Measurements from ENCODE around the gene CSE1L.
"Not testable (repeated sequence)": the region's sequence is repeated elsewhere in the genome, so short reads cannot be mapped to it uniquely, and the experiment has no call there.

CSE1L gene

DNA sequence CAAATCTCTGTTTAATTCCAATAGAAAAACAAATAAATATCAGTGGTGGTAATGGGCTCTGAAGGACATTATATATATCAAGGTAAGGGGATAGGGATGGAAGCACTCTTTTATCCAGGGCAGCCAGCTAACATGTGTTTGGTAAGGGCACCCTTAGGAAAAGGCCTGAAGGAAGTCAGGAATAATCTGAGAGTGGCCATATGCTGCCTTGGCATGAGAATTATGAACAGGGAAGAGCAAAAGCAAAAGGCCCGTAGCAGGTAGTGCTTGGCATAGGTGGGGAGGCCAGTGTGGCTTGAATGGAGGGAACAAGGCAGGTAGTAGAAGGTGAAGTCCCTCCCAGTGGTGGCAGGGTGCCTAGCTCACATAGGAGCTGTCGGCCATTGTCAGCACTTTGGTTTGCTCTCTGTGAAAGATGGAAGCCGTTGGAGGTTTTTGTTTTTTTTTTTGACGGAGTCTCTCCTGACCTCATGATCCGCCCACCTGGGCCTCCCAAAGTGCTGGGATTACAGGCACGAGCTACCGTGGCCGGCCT, 39.6 kb upstream of the CSE1L start:
- H3K4me3 ChIP-seq (ENCODE audit: insufficient read depth in 1 of 2, low read depth in 1 of 2, low read length in 2 of 2), result no peak overlapping the region
- no peak overlapping the region for H3K18ac ChIP-seq (ENCODE audit: low read depth in 1 of 2, low read length in 2 of 2)
- H2AFZ ChIP-seq (ENCODE audit: low read depth, low read length), result no peak overlapping the region
- H4K91ac ChIP-seq (ENCODE audit: low read length), result no peak overlapping the region
- H2AK5ac ChIP-seq (ENCODE audit: low read length, severe bottlenecking), result no peak overlapping the region
- no peak overlapping the region for H3K27ac ChIP-seq (ENCODE audit: low read length, poor library complexity, severe bottlenecking)
- H3K27me3 ChIP-seq (ENCODE audit: control insufficient read depth in 1 of 2, insufficient read depth in 1 of 2, low read length in 2 of 2), result no peaks in the 10 kb centered on the region
- no peak overlapping the region for H3K9ac ChIP-seq (ENCODE audit: low read length)
- no peaks in the 10 kb centered on the region for H3K4me1 ChIP-seq (ENCODE audit: control insufficient read depth, insufficient read depth, low read depth, low read length)
- H3K4me2 ChIP-seq (ENCODE audit: low read length, poor library complexity, severe bottlenecking), result no peak overlapping the region
- H2BK12ac ChIP-seq (ENCODE audit: low read length in 2 of 2), result no peak overlapping the region
- no peak overlapping the region for H2BK15ac ChIP-seq (ENCODE audit: low read depth, poor library complexity, severe bottlenecking)
- no peak overlapping the region for H2BK5ac ChIP-seq (ENCODE audit: low read depth, low read length, poor library complexity, severe bottlenecking)
- H3K14ac ChIP-seq (ENCODE audit: low read length in 2 of 2), result no peak overlapping the region
- H3K23ac ChIP-seq (ENCODE audit: low read length in 2 of 2), result no peak overlapping the region
- H4K8ac ChIP-seq (ENCODE audit: low read length), result no peak overlapping the region
- H3K4ac ChIP-seq (ENCODE audit: low read depth in 1 of 2, low read length in 2 of 2), result no peak overlapping the region
- 98% methylated on average over 8 of the region's 8 CpGs for WGBS
- H3K9me3 ChIP-seq (ENCODE audit: control insufficient read depth, low read length), result no peaks in the 10 kb centered on the region
- peaks cover 5% of the 10 kb centered on the region for H3K79me1 ChIP-seq (replicated peaks; ENCODE audit: low read length, poor library complexity, severe bottlenecking)
- no peak for DNase-seq
- H2BK120ac ChIP-seq (ENCODE audit: low read depth, low read length), result no peak overlapping the region
- peaks cover 21 to 76% of the 10 kb centered on the region in 2 experiments for H3K36me3 ChIP-seq (ENCODE audit: control insufficient read depth in 1 of 2, insufficient read depth in 2 of 2, low read depth in 1 of 2, low read length in 2 of 2)

- no peak overlapping the region for H3K4ac ChIP-seq (ENCODE audit: low read depth in 1 of 2, low read length in 2 of 2)
- H2BK120ac ChIP-seq (ENCODE audit: low read depth, low read length), result no peak overlapping the region
- H3K9ac ChIP-seq (ENCODE audit: low read length), result no peak overlapping the region
- no peak overlapping the region for H2AK5ac ChIP-seq (ENCODE audit: low read length, severe bottlenecking)
- H3K4me1 ChIP-seq (ENCODE audit: control insufficient read depth, insufficient read depth, low read depth, low read length), result no peaks in the 10 kb centered on the region
- H2BK12ac ChIP-seq (ENCODE audit: low read length in 2 of 2), result no peak overlapping the region
- H3K18ac ChIP-seq (ENCODE audit: low read depth in 1 of 2, low read length in 2 of 2), result no peak overlapping the region
- DNase-seq, result no peak
- H2BK5ac ChIP-seq (ENCODE audit: low read depth, low read length, poor library complexity, severe bottlenecking), result no peak overlapping the region
- no peak overlapping the region for H2AFZ ChIP-seq (ENCODE audit: low read depth, low read length)
- H3K27ac ChIP-seq (ENCODE audit: low read length, poor library complexity, severe bottlenecking), result no peak overlapping the region
- H4K8ac ChIP-seq (ENCODE audit: low read length), result no peak overlapping the region
- no peaks in the 10 kb centered on the region for H3K9me3 ChIP-seq (ENCODE audit: control insufficient read depth, low read length)
- peaks cover 10% of the 10 kb centered on the region for H3K79me1 ChIP-seq (replicated peaks; ENCODE audit: low read length, poor library complexity, severe bottlenecking)
- WGBS, result 99% methylated on average over 12 of the region's 12 CpGs
- no peaks in the 10 kb centered on the region for H3K27me3 ChIP-seq (ENCODE audit: control insufficient read depth in 1 of 2, insufficient read depth in 1 of 2, low read length in 2 of 2)
- H2BK15ac ChIP-seq (ENCODE audit: low read depth, poor library complexity, severe bottlenecking), result no peak overlapping the region
- no peak overlapping the region for H4K91ac ChIP-seq (ENCODE audit: low read length)
- H3K4me2 ChIP-seq (ENCODE audit: low read length, poor library complexity, severe bottlenecking), result no peak overlapping the region
- H3K36me3 ChIP-seq (ENCODE audit: control insufficient read depth in 1 of 2, insufficient read depth in 2 of 2, low read depth in 1 of 2, low read length in 2 of 2), result peaks cover 26 to 92% of the 10 kb centered on the region in 2 experiments
- no peak overlapping the region for H3K23ac ChIP-seq (ENCODE audit: low read length in 2 of 2)
- H3K4me3 ChIP-seq (ENCODE audit: insufficient read depth in 1 of 2, low read depth in 1 of 2, low read length in 2 of 2), result no peak overlapping the region
- no peak overlapping the region for H3K14ac ChIP-seq (ENCODE audit: low read length in 2 of 2)
Observed at GRCh38 chr20:49009899-49010631, 36.0 kb upstream of the CSE1L start.

- H3K4ac ChIP-seq (ENCODE audit: low read depth in 1 of 2, low read length in 2 of 2), result no peak overlapping the region
- no peaks in the 10 kb centered on the region for H3K27me3 ChIP-seq (ENCODE audit: control insufficient read depth in 1 of 2, insufficient read depth in 1 of 2, low read length in 2 of 2)
- H3K36me3 ChIP-seq (ENCODE audit: control insufficient read depth in 1 of 2, insufficient read depth in 2 of 2, low read depth in 1 of 2, low read length in 2 of 2), result peaks cover 46 to 88% of the 10 kb centered on the region in 2 experiments
- no peak overlapping the region for H2AFZ ChIP-seq (ENCODE audit: low read depth, low read length)
- H3K4me1 ChIP-seq (ENCODE audit: control insufficient read depth, insufficient read depth, low read depth, low read length), result no peaks in the 10 kb centered on the region
- no peak overlapping the region for H2BK5ac ChIP-seq (ENCODE audit: low read depth, low read length, poor library complexity, severe bottlenecking)
- no peak overlapping the region for H2BK12ac ChIP-seq (ENCODE audit: low read length in 2 of 2)
- no peak overlapping the region for H2AK5ac ChIP-seq (ENCODE audit: low read length, severe bottlenecking)
- no peak overlapping the region for H3K14ac ChIP-seq (ENCODE audit: low read length in 2 of 2)
- H3K4me3 ChIP-seq (ENCODE audit: insufficient read depth in 1 of 2, low read depth in 1 of 2, low read length in 2 of 2), result no peak overlapping the region
- no peak overlapping the region for H3K27ac ChIP-seq (ENCODE audit: low read length, poor library complexity, severe bottlenecking)
- no peak overlapping the region for H4K91ac ChIP-seq (ENCODE audit: low read length)
- H4K8ac ChIP-seq (ENCODE audit: low read length), result no peak overlapping the region
- DNase-seq, result no peak
- H2BK120ac ChIP-seq (ENCODE audit: low read depth, low read length), result no peak overlapping the region
- H3K9me3 ChIP-seq (ENCODE audit: control insufficient read depth, low read length), result no peaks in the 10 kb centered on the region
- no peak overlapping the region for H3K18ac ChIP-seq (ENCODE audit: low read depth in 1 of 2, low read length in 2 of 2)
- H3K4me2 ChIP-seq (ENCODE audit: low read length, poor library complexity, severe bottlenecking), result no peak overlapping the region
- H2BK15ac ChIP-seq (ENCODE audit: low read depth, poor library complexity, severe bottlenecking), result no peak overlapping the region
- WGBS, result 95% methylated on average over 4 of the region's 5 CpGs
- H3K9ac ChIP-seq (ENCODE audit: low read length), result no peak overlapping the region
- H3K79me1 ChIP-seq (replicated peaks; ENCODE audit: low read length, poor library complexity, severe bottlenecking), result peaks cover 11% of the 10 kb centered on the region
- no peak overlapping the region for H3K23ac ChIP-seq (ENCODE audit: low read length in 2 of 2)
Observed at GRCh38 chr20:49024220-49024619, 21.9 kb upstream of the CSE1L start.

DNA sequence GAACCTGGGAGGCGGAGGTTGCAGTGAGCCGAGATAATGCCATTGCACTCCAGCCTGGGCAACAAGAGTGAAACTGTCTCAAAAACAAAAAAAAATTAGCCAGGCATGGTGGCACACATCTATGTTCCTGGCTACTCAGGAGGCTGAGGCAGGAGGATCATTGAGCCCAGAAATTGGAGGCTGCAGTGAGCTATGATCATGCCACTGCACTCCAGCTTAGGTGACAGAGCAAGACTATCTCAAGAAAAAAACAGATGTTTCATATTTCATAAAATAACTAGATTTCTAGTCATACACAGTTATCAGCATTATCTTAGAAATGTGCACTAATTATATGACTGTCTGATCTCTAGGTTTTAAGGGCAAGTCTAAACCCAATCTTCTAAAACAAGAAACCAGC, 17.9 kb upstream of the CSE1L start:
- not testable (repeated sequence) for H4K8ac ChIP-seq (ENCODE audit: low read length); H3K9ac ChIP-seq (ENCODE audit: low read length); H4K91ac ChIP-seq (ENCODE audit: low read length); H2BK15ac ChIP-seq (ENCODE audit: low read depth, poor library complexity, severe bottlenecking); H3K4me3 ChIP-seq (ENCODE audit: insufficient read depth in 1 of 2, low read depth in 1 of 2, low read length in 2 of 2); H3K9me3 ChIP-seq (ENCODE audit: control insufficient read depth, low read length); H3K23ac ChIP-seq (ENCODE audit: low read length in 2 of 2); H3K14ac ChIP-seq (ENCODE audit: low read length in 2 of 2); H2BK12ac ChIP-seq (ENCODE audit: low read length in 2 of 2); H3K18ac ChIP-seq (ENCODE audit: low read depth in 1 of 2, low read length in 2 of 2); H2BK120ac ChIP-seq (ENCODE audit: low read depth, low read length); H3K27ac ChIP-seq (ENCODE audit: low read length, poor library complexity, severe bottlenecking); DNase-seq; H2AFZ ChIP-seq (ENCODE audit: low read depth, low read length); H2AK5ac ChIP-seq (ENCODE audit: low read length, severe bottlenecking); H3K27me3 ChIP-seq (ENCODE audit: control insufficient read depth in 1 of 2, insufficient read depth in 1 of 2, low read length in 2 of 2); H3K4me2 ChIP-seq (ENCODE audit: low read length, poor library complexity, severe bottlenecking); H2BK5ac ChIP-seq (ENCODE audit: low read depth, low read length, poor library complexity, severe bottlenecking); H3K4ac ChIP-seq (ENCODE audit: low read depth in 1 of 2, low read length in 2 of 2); H3K4me1 ChIP-seq (ENCODE audit: control insufficient read depth, insufficient read depth, low read depth, low read length); H3K79me1 ChIP-seq (replicated peaks; ENCODE audit: low read length, poor library complexity, severe bottlenecking)
- 100% methylated on average over 2 of the region's 2 CpGs for WGBS
- peaks cover 45 to 77% of the 10 kb centered on the region in 2 experiments for H3K36me3 ChIP-seq (ENCODE audit: control insufficient read depth in 1 of 2, insufficient read depth in 2 of 2, low read depth in 1 of 2, low read length in 2 of 2)
